ENCODE data around the gene FAM217B.

Gene FAM217B

GRCh38 chr20:59911041-59911440 lies 29.1 kb upstream of the FAM217B start:
- TF ChIP-seq CTCF (IDR thresholded peaks at IDR 0.05): no peak
- H3K27me3 Mint-ChIP-seq (ENCODE audit: low read depth, poor library complexity): peaks cover 3% of the 10 kb centered on the region

DNA sequence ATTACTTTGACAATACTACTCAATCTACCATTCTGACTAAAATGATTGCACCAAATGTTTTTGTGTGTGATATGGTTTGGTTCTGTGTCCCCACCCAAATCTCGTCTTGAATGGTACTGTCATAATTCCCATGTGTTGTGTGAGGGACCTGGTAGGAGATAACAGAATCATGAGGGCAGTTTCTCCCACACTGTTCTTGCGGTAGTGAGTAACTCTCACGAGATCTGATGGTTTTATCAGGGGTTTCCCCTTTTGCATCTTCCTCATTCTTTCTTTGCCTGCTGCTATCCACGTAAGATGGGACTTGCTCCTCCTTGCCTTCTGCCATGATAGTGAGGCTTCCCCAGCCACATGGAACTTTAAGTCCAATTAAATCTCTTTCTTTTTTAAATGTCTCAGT lies 27.6 kb upstream of the FAM217B start:
- no peak for DNase-seq
- peaks cover 3% of the 10 kb centered on the region for H3K27me3 Mint-ChIP-seq (ENCODE audit: low read depth, poor library complexity)
- TF ChIP-seq CTCF (IDR thresholded peaks at IDR 0.05): no peak
- no peak overlapping the region for H3K4me3 Mint-ChIP-seq
- no peaks in the 10 kb centered on the region for H3K9me3 Mint-ChIP-seq
- no peaks in the 10 kb centered on the region for H3K4me1 Mint-ChIP-seq
- H3K27ac Mint-ChIP-seq: no peak overlapping the region
- no peaks in the 10 kb centered on the region for H3K36me3 Mint-ChIP-seq (ENCODE audit: low read depth)

More at GRCh38 chr20:59911041-59911440, 29.1 kb upstream of the FAM217B start:
- Mint-ChIP-seq H3K4me3 (no peak overlapping the region), H3K4me1 (no peaks in the 10 kb centered on the region), H3K9me3 (no peaks in the 10 kb centered on the region), H3K27ac (no peak overlapping the region), H3K36me3 (ENCODE audit: low read depth) (no peaks in the 10 kb centered on the region)
- DNase-seq: no peak

GRCh38 chr20:59920944-59921343 lies 19.2 kb upstream of the FAM217B start:
- H3K27me3 Mint-ChIP-seq (ENCODE audit: low read depth, poor library complexity): peaks cover 6% of the 10 kb centered on the region
- H3K27ac Mint-ChIP-seq: no peak overlapping the region
- no peak overlapping the region for H3K4me3 Mint-ChIP-seq
- no peaks in the 10 kb centered on the region for H3K36me3 Mint-ChIP-seq (ENCODE audit: low read depth)
- no peak for DNase-seq
- H3K9me3 Mint-ChIP-seq: no peaks in the 10 kb centered on the region
- TF ChIP-seq CTCF (IDR thresholded peaks at IDR 0.05): no peak
- peaks cover 9% of the 10 kb centered on the region for H3K4me1 Mint-ChIP-seq

DNA sequence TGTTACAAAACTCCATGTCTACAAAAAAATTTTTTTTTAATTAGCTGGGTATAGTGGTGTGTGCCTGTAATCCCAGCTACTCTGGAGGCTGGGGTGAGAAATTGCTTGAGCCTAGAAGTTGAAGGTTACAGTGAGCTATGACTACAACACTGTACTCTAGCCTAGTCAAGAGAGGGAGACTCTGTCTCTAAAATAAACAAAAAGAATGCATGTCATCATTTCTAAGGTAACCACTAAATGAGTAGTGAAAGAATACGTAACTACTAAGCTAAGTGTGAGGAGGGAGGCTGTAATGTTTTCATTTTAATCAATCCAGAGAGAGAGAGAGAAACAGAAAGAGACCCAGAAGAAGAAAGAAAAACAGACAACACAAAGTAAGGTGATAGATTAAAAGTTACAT lies 16.7 kb upstream of the FAM217B start:
- Mint-ChIP-seq H3K27me3 (ENCODE audit: low read depth, poor library complexity) (peaks cover 6% of the 10 kb centered on the region), H3K9me3 (no peaks in the 10 kb centered on the region), H3K36me3 (ENCODE audit: low read depth) (no peaks in the 10 kb centered on the region), H3K4me3 (no peak overlapping the region), H3K4me1 (peaks cover 9% of the 10 kb centered on the region), H3K27ac (no peak overlapping the region)
- TF ChIP-seq CTCF (IDR thresholded peaks at IDR 0.05): no peak
- DNase-seq: no peak

DNA sequence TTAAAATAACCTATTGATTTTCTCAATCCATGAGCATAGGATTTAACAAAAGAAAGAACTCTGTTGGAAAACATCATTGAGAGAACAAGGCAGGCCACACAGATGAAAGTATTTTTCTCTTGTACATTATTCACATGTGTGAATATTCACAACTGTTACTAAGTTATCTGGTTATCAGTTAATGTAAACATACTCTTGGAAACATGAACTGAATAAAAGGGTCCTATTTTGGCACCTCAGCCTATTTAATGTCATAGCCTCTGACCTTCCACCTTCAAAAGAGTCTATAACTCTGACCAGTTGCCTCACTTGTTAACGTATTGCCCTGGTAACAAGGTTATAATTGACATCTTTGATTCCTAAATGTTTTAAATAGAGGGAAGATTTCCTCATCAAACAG lies 14.8 kb upstream of the FAM217B start:
- Mint-ChIP-seq H3K27ac (no peak overlapping the region), H3K36me3 (ENCODE audit: low read depth) (no peaks in the 10 kb centered on the region), H3K27me3 (ENCODE audit: low read depth, poor library complexity) (peaks cover 11% of the 10 kb centered on the region), H3K4me1 (peaks cover 9% of the 10 kb centered on the region), H3K4me3 (no peak overlapping the region), H3K9me3 (no peaks in the 10 kb centered on the region)
- no peak for DNase-seq
- no peak for TF ChIP-seq CTCF (IDR thresholded peaks at IDR 0.05)

DNA sequence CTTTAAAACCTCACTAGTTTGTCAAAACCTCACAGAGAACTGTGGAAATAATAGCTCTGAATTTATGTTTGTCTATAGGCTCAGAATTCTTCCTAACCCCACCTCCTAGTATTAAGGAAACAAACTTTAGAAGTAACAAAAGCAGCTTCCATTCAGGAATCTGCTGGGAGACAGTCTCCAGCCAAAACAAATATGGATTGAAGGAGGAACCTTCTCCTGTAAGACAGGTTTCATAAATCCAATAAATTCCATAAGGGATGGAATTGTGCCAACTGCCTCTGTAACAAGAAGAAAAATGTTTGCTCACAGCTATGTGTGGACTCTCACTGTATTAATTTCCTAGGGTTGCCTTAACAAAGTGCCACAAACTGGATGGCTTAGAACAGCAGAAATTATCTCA lies 14.3 kb upstream of the FAM217B start:
- Mint-ChIP-seq H3K27me3 (ENCODE audit: low read depth, poor library complexity) (peaks cover 12% of the 10 kb centered on the region), H3K4me3 (no peak overlapping the region), H3K27ac (no peak overlapping the region), H3K9me3 (no peaks in the 10 kb centered on the region), H3K4me1 (peaks cover 9% of the 10 kb centered on the region), H3K36me3 (ENCODE audit: low read depth) (no peaks in the 10 kb centered on the region)
- no peak for TF ChIP-seq CTCF (IDR thresholded peaks at IDR 0.05)
- DNase-seq: no peak

Measured in nephron progenitor cell (in vitro differentiated cells).